ENCODE results near the gene CENPN.

GRCh38 chr16:80994451-80994850 lies 12.6 kb upstream of the CENPN start:
- TF ChIP-seq, protein P1, sequence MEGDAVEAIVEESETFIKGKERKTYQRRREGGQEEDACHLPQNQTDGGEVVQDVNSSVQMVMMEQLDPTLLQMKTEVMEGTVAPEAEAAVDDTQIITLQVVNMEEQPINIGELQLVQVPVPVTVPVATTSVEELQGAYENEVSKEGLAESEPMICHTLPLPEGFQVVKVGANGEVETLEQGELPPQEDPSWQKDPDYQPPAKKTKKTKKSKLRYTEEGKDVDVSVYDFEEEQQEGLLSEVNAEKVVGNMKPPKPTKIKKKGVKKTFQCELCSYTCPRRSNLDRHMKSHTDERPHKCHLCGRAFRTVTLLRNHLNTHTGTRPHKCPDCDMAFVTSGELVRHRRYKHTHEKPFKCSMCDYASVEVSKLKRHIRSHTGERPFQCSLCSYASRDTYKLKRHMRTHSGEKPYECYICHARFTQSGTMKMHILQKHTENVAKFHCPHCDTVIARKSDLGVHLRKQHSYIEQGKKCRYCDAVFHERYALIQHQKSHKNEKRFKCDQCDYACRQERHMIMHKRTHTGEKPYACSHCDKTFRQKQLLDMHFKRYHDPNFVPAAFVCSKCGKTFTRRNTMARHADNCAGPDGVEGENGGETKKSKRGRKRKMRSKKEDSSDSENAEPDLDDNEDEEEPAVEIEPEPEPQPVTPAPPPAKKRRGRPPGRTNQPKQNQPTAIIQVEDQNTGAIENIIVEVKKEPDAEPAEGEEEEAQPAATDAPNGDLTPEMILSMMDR (IDR thresholded peaks at IDR 0.05) = no peak
- no peak for TF ChIP-seq POLR2AphosphoS5 (IDR thresholded peaks at IDR 0.05)
- TF ChIP-seq POLR2A (IDR thresholded peaks at IDR 0.05) = no peak

Measured in breast epithelium (tissue), 3 donors.